Measurements from ENCODE around the gene MISP3. TPM values are rescaled to one million over a fixed set of nuclear protein-coding genes. Genes with fewer than 3 reads are reported as not detected.
"Not testable (repeated sequence)": the region's sequence is repeated elsewhere in the genome, so short reads cannot be mapped to it uniquely, and the experiment has no call there.

Gene MISP3
- 1.6 TPM for polyA plus RNA-seq (2013, experiment 1 of 2)
- polyA plus RNA-seq (2013, experiment 2 of 2): 1.7 TPM

DNA sequence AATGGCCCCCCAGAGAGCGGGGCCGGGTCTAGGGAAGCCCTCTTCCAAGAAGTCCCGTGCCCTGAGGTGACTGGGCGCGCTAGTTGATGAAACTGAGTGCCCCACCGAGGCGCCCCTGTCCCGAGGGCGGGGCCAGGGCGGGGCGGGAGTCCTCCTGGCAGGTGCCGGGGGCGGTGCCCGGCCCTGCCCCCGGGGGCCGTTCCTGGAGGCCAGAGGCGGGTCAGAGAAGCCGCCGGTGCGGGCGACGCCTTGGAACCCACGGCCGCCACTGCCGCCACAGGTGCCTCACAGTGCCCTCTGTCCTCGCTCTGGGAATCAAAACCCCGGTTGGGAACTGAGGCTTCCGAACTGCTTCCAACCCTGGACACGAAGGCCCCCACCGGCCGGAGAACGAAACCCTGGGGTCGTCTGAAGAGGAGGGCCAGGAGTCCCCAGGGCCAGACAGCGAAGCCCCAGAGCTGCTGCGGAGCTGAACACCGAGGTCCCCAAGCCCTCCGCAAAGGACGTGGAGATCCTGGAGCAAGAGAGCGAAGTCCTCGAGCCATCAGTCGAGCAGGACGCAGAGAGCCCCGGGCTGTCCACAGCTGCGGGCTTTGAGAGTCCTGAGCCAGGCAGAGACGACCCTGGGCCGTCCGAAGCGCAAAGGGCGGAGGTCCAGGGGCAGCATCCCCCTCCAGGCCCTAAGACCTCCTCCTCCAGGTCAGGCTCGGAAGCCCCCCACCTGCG is at the start of gene MISP3:
MISP3 (plus strand) TSS at position 252 of the 726 bp plus-strand sequence. CDS start 524 bp downstream, outside the sequence.
- Histone ChIP-seq H4K8ac (ENCODE audit: low read depth, low read length) (no peak within 1 kb of the TSS), H3K23ac (ENCODE audit: low read depth, low read length, poor library complexity) (peak within 1 kb of the TSS; percentile 91), H2BK12ac (ENCODE audit: low read length) (peak within 1 kb of the TSS; percentile 63), H3K4ac (ENCODE audit: low read length) (no peak within 1 kb of the TSS), H3K4me3 (ENCODE audit: low read length in 2 of 2) (peak within 1 kb of the TSS; percentile 83 to 91), H2AFZ (ENCODE audit: low read length) (peak within 1 kb of the TSS; percentile 95), H3K14ac (ENCODE audit: low read length) (peak within 1 kb of the TSS; percentile 82), H3K9ac (ENCODE audit: low read depth, low read length, poor library complexity) (peak within 1 kb of the TSS; percentile 88), H3K27ac (replicated peaks; ENCODE audit: low read length) (no peak within 1 kb of the TSS), H3K18ac (ENCODE audit: low read length) (peak within 1 kb of the TSS; percentile 95), H3K79me1 (ENCODE audit: low read depth, low read length) (no peaks in the 10 kb centered on the region), H3K4me2 (ENCODE audit: insufficient read depth, low read length, poor library complexity, severe bottlenecking) (peak within 1 kb of the TSS; percentile 89), H2BK120ac (ENCODE audit: low read depth, low read length) (no peak within 1 kb of the TSS), H2AK5ac (ENCODE audit: low read depth, low read length) (peak within 1 kb of the TSS; percentile 79), H4K91ac (ENCODE audit: low read depth, low read length, poor library complexity) (no peak within 1 kb of the TSS), H3K9me3 (replicated peaks in 1 of 2; ENCODE audit: control insufficient read depth in 2 of 2, insufficient read depth in 1 of 2, low read depth in 1 of 2, low read length in 2 of 2) (no peaks in the 10 kb centered on the region), H3K36me3 (replicated peaks in 1 of 2; ENCODE audit: control insufficient read depth in 2 of 2, insufficient read depth in 2 of 2, low read length in 2 of 2) (no peaks in the 10 kb centered on the region), H2BK5ac (ENCODE audit: low read length) (peak within 1 kb of the TSS; percentile 53), H3K4me1 (ENCODE audit: control insufficient read depth in 2 of 2, insufficient read depth in 1 of 2, low read depth in 1 of 2, low read length in 2 of 2) (peaks cover 11 to 14% of the 10 kb centered on the region in 2 donors), H3K27me3 (ENCODE audit: control insufficient read depth in 3 of 3, insufficient read depth in 3 of 3, low read depth in 1 of 3, low read length in 3 of 3) (peaks cover 0 to 36% (median 9%) of the 10 kb centered on the region in 3 experiments), H2BK15ac (ENCODE audit: low read length) (peak within 1 kb of the TSS; percentile 91)
- no peak for DNase-seq (ENCODE audit: low spot score)
- no CpG with 5 or more reads among the region's 51 CpGs for WGBS, 2 donors (ENCODE audit: extremely low coverage in 2 of 2, insufficient read length in 2 of 2, insufficient replicate concordance in 1 of 2)

DNA sequence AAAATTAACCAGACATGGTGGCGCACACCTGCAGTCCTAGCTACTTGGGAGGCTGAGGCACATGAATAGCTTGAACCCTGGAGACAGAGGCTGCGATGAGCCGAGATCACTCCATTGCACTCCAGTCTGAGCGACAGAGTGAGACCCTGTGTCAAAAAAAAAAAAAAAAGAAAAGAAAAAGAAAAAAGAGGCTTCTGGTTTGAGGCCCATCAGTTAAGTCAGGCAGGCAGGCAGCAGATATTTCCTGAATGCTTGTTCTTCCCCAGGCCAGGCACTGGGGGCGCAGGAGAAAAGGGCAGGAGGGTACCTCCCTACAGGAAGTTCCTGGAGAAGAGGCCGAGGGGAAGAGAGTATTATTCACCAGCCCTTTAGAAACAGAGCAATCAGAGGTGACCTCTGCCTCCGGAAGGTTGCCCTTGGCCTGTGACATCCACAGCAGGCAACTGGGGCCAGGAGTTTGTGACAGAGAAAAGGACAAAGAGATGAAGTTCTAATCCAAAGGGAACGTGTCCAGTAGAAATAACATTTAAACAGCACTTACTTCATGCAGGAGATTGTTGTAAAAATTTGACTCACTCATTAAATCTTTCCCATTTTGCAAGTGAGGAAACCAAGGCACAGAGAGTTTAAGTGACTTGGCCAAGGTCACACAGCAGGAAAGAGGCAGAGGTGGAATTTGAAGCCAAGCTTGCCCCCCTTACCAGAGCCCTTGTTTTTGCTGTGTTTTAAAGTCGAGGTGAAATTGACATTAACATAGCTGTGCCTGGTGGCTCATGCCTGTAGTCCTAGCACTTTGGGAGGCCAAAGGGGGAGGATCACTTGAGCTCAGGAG is 49.0 kb upstream of the MISP3 start:
- no peak overlapping the region for H3K18ac ChIP-seq (ENCODE audit: low read length)
- H2AK5ac ChIP-seq (ENCODE audit: low read depth, low read length): no peak overlapping the region
- peak overlapping the region; percentile 26 for H3K4me2 ChIP-seq (ENCODE audit: insufficient read depth, low read length, poor library complexity, severe bottlenecking)
- H3K36me3 ChIP-seq (replicated peaks in 1 of 2; ENCODE audit: control insufficient read depth in 2 of 2, insufficient read depth in 2 of 2, low read length in 2 of 2): no peaks in the 10 kb centered on the region
- no peak overlapping the region for H2BK15ac ChIP-seq (ENCODE audit: low read length)
- no peak overlapping the region for H3K9ac ChIP-seq (ENCODE audit: low read depth, low read length, poor library complexity)
- H3K4ac ChIP-seq (ENCODE audit: low read length): no peak overlapping the region
- H3K14ac ChIP-seq (ENCODE audit: low read length): no peak overlapping the region
- no peak overlapping the region for H3K4me3 ChIP-seq (ENCODE audit: low read length in 2 of 2)
- no peak overlapping the region for H3K27ac ChIP-seq (replicated peaks; ENCODE audit: low read length)
- H3K23ac ChIP-seq (ENCODE audit: low read depth, low read length, poor library complexity): no peak overlapping the region
- no peaks in the 10 kb centered on the region for H3K79me1 ChIP-seq (ENCODE audit: low read depth, low read length)
- no peak overlapping the region for H4K8ac ChIP-seq (ENCODE audit: low read depth, low read length)
- no peak overlapping the region for H2BK12ac ChIP-seq (ENCODE audit: low read length)
- WGBS, 2 donors (ENCODE audit: extremely low coverage in 2 of 2, insufficient read length in 2 of 2, insufficient replicate concordance in 1 of 2): no CpG with 5 or more reads among the region's 9 CpGs
- DNase-seq (ENCODE audit: low spot score): no peak
- H4K91ac ChIP-seq (ENCODE audit: low read depth, low read length, poor library complexity): no peak overlapping the region
- peak overlapping the region; percentile 1 for H2AFZ ChIP-seq (ENCODE audit: low read length)
- H3K4me1 ChIP-seq (ENCODE audit: control insufficient read depth in 2 of 2, insufficient read depth in 1 of 2, low read depth in 1 of 2, low read length in 2 of 2): peaks cover 3 to 8% of the 10 kb centered on the region in 2 donors
- peaks cover 0 to 7% (median 0%) of the 10 kb centered on the region in 3 experiments for H3K27me3 ChIP-seq (ENCODE audit: control insufficient read depth in 3 of 3, insufficient read depth in 3 of 3, low read depth in 1 of 3, low read length in 3 of 3)
- no peaks in the 10 kb centered on the region for H3K9me3 ChIP-seq (replicated peaks in 1 of 2; ENCODE audit: control insufficient read depth in 2 of 2, insufficient read depth in 1 of 2, low read depth in 1 of 2, low read length in 2 of 2)
- H2BK120ac ChIP-seq (ENCODE audit: low read depth, low read length): no peak overlapping the region
- H2BK5ac ChIP-seq (ENCODE audit: low read length): no peak overlapping the region

DNA sequence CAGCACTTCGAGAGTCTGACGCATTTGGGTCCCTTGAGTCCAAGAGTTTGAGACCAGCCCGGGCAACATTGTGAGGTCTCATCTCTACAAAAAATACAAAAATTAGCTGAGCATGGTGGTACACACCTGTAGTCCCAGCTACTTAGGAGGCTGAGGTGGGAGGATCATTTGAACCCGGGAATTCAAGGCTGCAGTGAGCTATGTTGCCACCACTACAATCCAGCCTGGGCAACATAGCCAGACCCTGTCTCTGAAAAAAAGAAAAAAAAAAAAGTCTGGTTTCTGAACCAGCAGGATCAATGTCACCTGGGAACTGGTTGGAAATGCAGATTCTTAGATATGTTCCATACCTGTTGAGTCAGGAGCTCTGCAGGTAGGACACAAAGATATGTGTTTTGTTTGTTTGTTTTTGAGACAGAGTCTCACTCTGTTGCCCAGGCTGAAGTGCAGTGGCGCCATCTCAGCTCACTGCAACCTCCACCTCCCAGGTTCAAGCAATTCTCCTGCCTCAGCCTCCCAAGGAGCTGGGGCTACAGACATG is 45.9 kb upstream of the MISP3 start:
- H3K79me1 ChIP-seq (ENCODE audit: low read depth, low read length); H3K4me1 ChIP-seq (ENCODE audit: control insufficient read depth in 2 of 2, insufficient read depth in 1 of 2, low read depth in 1 of 2, low read length in 2 of 2); H2BK5ac ChIP-seq (ENCODE audit: low read length); H3K27ac ChIP-seq (replicated peaks; ENCODE audit: low read length); H3K14ac ChIP-seq (ENCODE audit: low read length); H3K23ac ChIP-seq (ENCODE audit: low read depth, low read length, poor library complexity); H4K8ac ChIP-seq (ENCODE audit: low read depth, low read length); H3K4me3 ChIP-seq (ENCODE audit: low read length in 2 of 2); H2BK120ac ChIP-seq (ENCODE audit: low read depth, low read length); H2AFZ ChIP-seq (ENCODE audit: low read length); H3K9ac ChIP-seq (ENCODE audit: low read depth, low read length, poor library complexity); H3K4me2 ChIP-seq (ENCODE audit: insufficient read depth, low read length, poor library complexity, severe bottlenecking); H2BK12ac ChIP-seq (ENCODE audit: low read length); H3K9me3 ChIP-seq (replicated peaks in 1 of 2; ENCODE audit: control insufficient read depth in 2 of 2, insufficient read depth in 1 of 2, low read depth in 1 of 2, low read length in 2 of 2); H3K4ac ChIP-seq (ENCODE audit: low read length); H3K36me3 ChIP-seq (replicated peaks in 1 of 2; ENCODE audit: control insufficient read depth in 2 of 2, insufficient read depth in 2 of 2, low read length in 2 of 2); H4K91ac ChIP-seq (ENCODE audit: low read depth, low read length, poor library complexity); H3K18ac ChIP-seq (ENCODE audit: low read length); H2BK15ac ChIP-seq (ENCODE audit: low read length); DNase-seq (ENCODE audit: low spot score); H2AK5ac ChIP-seq (ENCODE audit: low read depth, low read length): not testable (repeated sequence)
- no CpG with 5 or more reads among the region's 5 CpGs for WGBS, 2 donors (ENCODE audit: extremely low coverage in 2 of 2, insufficient read length in 2 of 2, insufficient replicate concordance in 1 of 2)
- peaks cover 0 to 21% (median 10%) of the 10 kb centered on the region in 3 experiments for H3K27me3 ChIP-seq (ENCODE audit: control insufficient read depth in 3 of 3, insufficient read depth in 3 of 3, low read depth in 1 of 3, low read length in 3 of 3)

Measured in neuronal stem cell (in vitro differentiated cells).